Measurements from ENCODE around the gene KRTAP10-6. TPM values are rescaled to one million over a fixed set of nuclear protein-coding genes. Genes with fewer than 3 reads are reported as not detected.
"Not testable (repeated sequence)": the region's sequence is repeated elsewhere in the genome, so short reads cannot be mapped to it uniquely, and the experiment has no call there.

The KRTAP10-6 gene
- total and polyA plus RNA-seq, 4 experiments from 2014 or later, result not detected

- H3K27ac Mint-ChIP-seq; H3K9me3 ChIP-seq (ENCODE audit: control insufficient read depth in 1 of 2, low read length in 2 of 2); CTCF ChIA-PET (ENCODE audit: partially characterized antibody): not testable (repeated sequence)
These were observed 42.0 kb downstream of the KRTAP10-6 start for GRCh38 chr21:44550285-44550684.

GRCh38 chr21:44549525-44550211, 42.6 kb downstream of the KRTAP10-6 start:
- H3K36me3 Mint-ChIP-seq, result peaks cover 13 to 27% of the 10 kb centered on the region in 2 donors
- H3K4me3 Mint-ChIP-seq, result no peak overlapping the region
- Histone ChIP-seq H3K36me3 (ENCODE audit: insufficient read depth, low read length) (no peaks in the 10 kb centered on the region), H3K27me3 (ENCODE audit: insufficient read depth, low read length) (no peaks in the 10 kb centered on the region), H3K9me3 (ENCODE audit: control insufficient read depth in 1 of 2, low read length in 2 of 2) (no peaks in the 10 kb centered on the region), H3K4me1 (ENCODE audit: insufficient read depth, low read length) (peaks cover 20% of the 10 kb centered on the region), H3K27ac (ENCODE audit: low read depth, low read length) (no peak overlapping the region), H3K4me3 (ENCODE audit: low read length in 2 of 2) (no peak overlapping the region)
- H3K27ac Mint-ChIP-seq, result peak overlapping the region in 1 of 7 donors; percentile 42
- ChIA-PET CTCF (ENCODE audit: partially characterized antibody) (no interaction called here), POLR2A (ENCODE audit: partially characterized antibody) (interaction anchor here (0.6 to 3.1 kb wide), 2 partner anchors 108 to 536 kb away, joined by 3 to 36 read pairs; partner anchors contain the start of gene KRTAP12-3)
- H3K4me1 Mint-ChIP-seq, result peaks cover 19 to 35% (median 28%) of the 10 kb centered on the region in 4 donors
- no peaks in the 10 kb centered on the region for H3K27me3 Mint-ChIP-seq
- no peak for DNase-seq
- peaks cover 0 to 36% (median 27%) of the 10 kb centered on the region in 8 donors for H3K9me3 Mint-ChIP-seq
- intact Hi-C loops (cut with micrococcal nuclease), result loop anchor here (10.0 kb wide), 1 partner anchor 65 kb away; the partner anchor contains the start of gene KRTAP10-8

More at GRCh38 chr21:44550285-44550684, 42.0 kb downstream of the KRTAP10-6 start:
- H3K4me1 ChIP-seq (ENCODE audit: insufficient read depth, low read length), result peaks cover 20% of the 10 kb centered on the region
- H3K36me3 Mint-ChIP-seq, result peaks cover 13 to 27% of the 10 kb centered on the region in 2 donors
- H3K36me3 ChIP-seq (ENCODE audit: insufficient read depth, low read length); H3K27me3 ChIP-seq (ENCODE audit: insufficient read depth, low read length); intact Hi-C loops (cut with micrococcal nuclease); H3K4me3 ChIP-seq (ENCODE audit: low read length in 2 of 2); DNase-seq; H3K27ac ChIP-seq (ENCODE audit: low read depth, low read length); H3K27me3 Mint-ChIP-seq: not testable (repeated sequence)
- H3K4me1 Mint-ChIP-seq, result peaks cover 19 to 35% (median 28%) of the 10 kb centered on the region in 4 donors
- peaks cover 0 to 35% (median 27%) of the 10 kb centered on the region in 8 donors for H3K9me3 Mint-ChIP-seq
- H3K4me3 Mint-ChIP-seq, result peak overlapping the region in 1 of 8 donors; percentile 29
- POLR2A ChIA-PET (ENCODE audit: partially characterized antibody), result interaction anchor here (0.6 kb wide), 1 partner anchor 536 kb away, joined by 3 read pairs; no protein-coding TSS in a partner anchor

- Mint-ChIP-seq H3K27me3 (no peaks in the 10 kb centered on the region), H3K27ac (peak overlapping the region in 2 of 7 donors; percentile 41 to 54), H3K9me3 (peaks cover 0 to 38% (median 27%) of the 10 kb centered on the region in 8 donors), H3K4me1 (peaks cover 19 to 35% (median 28%) of the 10 kb centered on the region in 4 donors), H3K36me3 (peaks cover 13 to 27% of the 10 kb centered on the region in 2 donors), H3K4me3 (peak overlapping the region in 2 of 8 donors; percentile 26 to 53)
- POLR2A ChIA-PET (ENCODE audit: partially characterized antibody), result interaction anchor here (3.1 kb wide), 1 partner anchor 109 kb away, joined by 36 read pairs; the partner anchor contains the start of gene KRTAP12-3
- CTCF ChIA-PET (ENCODE audit: partially characterized antibody), result no interaction called here
- Histone ChIP-seq H3K4me1 (ENCODE audit: insufficient read depth, low read length) (peaks cover 20% of the 10 kb centered on the region), H3K4me3 (ENCODE audit: low read length in 2 of 2) (no peak overlapping the region), H3K9me3 (ENCODE audit: control insufficient read depth in 1 of 2, low read length in 2 of 2) (no peaks in the 10 kb centered on the region), H3K36me3 (ENCODE audit: insufficient read depth, low read length) (no peaks in the 10 kb centered on the region), H3K27ac (ENCODE audit: low read depth, low read length) (no peak overlapping the region), H3K27me3 (ENCODE audit: insufficient read depth, low read length) (no peaks in the 10 kb centered on the region)
- intact Hi-C loops (cut with micrococcal nuclease), result loop anchor here (10.0 kb wide), 1 partner anchor 66 kb away; the partner anchor contains the start of gene KRTAP10-8
- no peak for DNase-seq
These were observed 43.4 kb downstream of the KRTAP10-6 start for GRCh38 chr21:44548922-44549321.

GRCh38 chr21:44548381-44548780, 43.9 kb downstream of the KRTAP10-6 start:
- intact Hi-C loops (cut with micrococcal nuclease), result loop anchor here (10.0 kb wide), 1 partner anchor 66 kb away; the partner anchor contains the start of gene KRTAP10-8
- H3K4me1 Mint-ChIP-seq, result peaks cover 19 to 35% (median 28%) of the 10 kb centered on the region in 4 donors
- no peak for DNase-seq
- ChIA-PET CTCF (ENCODE audit: partially characterized antibody) (interaction anchor here (1.7 kb wide), 2 partner anchors 12 to 194 kb away, joined by 7 to 8 read pairs; no protein-coding TSS in a partner anchor), POLR2A (ENCODE audit: partially characterized antibody) (interaction anchor here (1.4 to 3.1 kb wide), 3 partner anchors 70 to 175 kb away, joined by 4 to 36 read pairs (median 28); partner anchors contain the start of gene KRTAP12-3)
- peaks cover 0 to 34% (median 26%) of the 10 kb centered on the region in 8 donors for H3K9me3 Mint-ChIP-seq
- no peaks in the 10 kb centered on the region for H3K27me3 Mint-ChIP-seq
- H3K9me3 ChIP-seq (ENCODE audit: control insufficient read depth in 1 of 2, low read length in 2 of 2), result no peaks in the 10 kb centered on the region
- H3K27me3 ChIP-seq (ENCODE audit: insufficient read depth, low read length), result no peaks in the 10 kb centered on the region
- H3K36me3 Mint-ChIP-seq, result peaks cover 13 to 27% of the 10 kb centered on the region in 2 donors
- H3K36me3 ChIP-seq (ENCODE audit: insufficient read depth, low read length), result no peaks in the 10 kb centered on the region
- H3K4me1 ChIP-seq (ENCODE audit: insufficient read depth, low read length), result peaks cover 20% of the 10 kb centered on the region
- H3K4me3 ChIP-seq (ENCODE audit: low read length in 2 of 2), result no peak overlapping the region
- peak overlapping the region in 5 of 7 donors; percentile 41 to 96 (median 87) for H3K27ac Mint-ChIP-seq
- peak overlapping the region in 6 of 8 donors; percentile 21 to 86 (median 65) for H3K4me3 Mint-ChIP-seq
- H3K27ac ChIP-seq (ENCODE audit: low read depth, low read length), result no peak overlapping the region

GRCh38 chr21:44547656-44548331, 44.5 kb downstream of the KRTAP10-6 start:
- Mint-ChIP-seq H3K9me3 (peaks cover 0 to 34% (median 24%) of the 10 kb centered on the region in 8 donors), H3K36me3 (peaks cover 13 to 27% of the 10 kb centered on the region in 2 donors), H3K27ac (peak overlapping the region; percentile 82 to 95 (median 87)), H3K4me3 (peak overlapping the region; percentile 76 to 86 (median 82)), H3K27me3 (no peaks in the 10 kb centered on the region), H3K4me1 (peaks cover 19 to 35% (median 28%) of the 10 kb centered on the region in 4 donors)
- no peaks in the 10 kb centered on the region for H3K9me3 ChIP-seq (ENCODE audit: control insufficient read depth in 1 of 2, low read length in 2 of 2)
- POLR2A ChIA-PET (ENCODE audit: partially characterized antibody), result interaction anchor here (0.6 to 3.1 kb wide), 12 partner anchors 16 to 384 kb away, joined by 3 to 36 read pairs (median 4); partner anchors contain the start of genes KRTAP12-3, PTTG1IP and TSPEAR
- no peaks in the 10 kb centered on the region for H3K27me3 ChIP-seq (ENCODE audit: insufficient read depth, low read length)
- CTCF ChIA-PET (ENCODE audit: partially characterized antibody), result interaction anchor here (0.7 to 1.8 kb wide), 10 partner anchors 11 to 245 kb away, joined by 3 to 13 read pairs (median 4); no protein-coding TSS in a partner anchor
- peaks cover 20% of the 10 kb centered on the region for H3K4me1 ChIP-seq (ENCODE audit: insufficient read depth, low read length)
- H3K27ac ChIP-seq (ENCODE audit: low read depth, low read length), result no peak overlapping the region
- DNase-seq, result peak; percentile 43 to 58 (median 50)
- H3K36me3 ChIP-seq (ENCODE audit: insufficient read depth, low read length), result no peaks in the 10 kb centered on the region
- intact Hi-C loops (cut with micrococcal nuclease), result loop anchor here (10.0 kb wide), 1 partner anchor 67 kb away; the partner anchor contains the start of gene KRTAP10-8
- peak overlapping the region in 1 of 2 donors; percentile 35 for H3K4me3 ChIP-seq (ENCODE audit: low read length in 2 of 2)

- H3K4me3 ChIP-seq (ENCODE audit: low read length in 2 of 2), result no peak overlapping the region
- Mint-ChIP-seq H3K27ac (no peak overlapping the region), H3K9me3 (peaks cover 0 to 34% (median 24%) of the 10 kb centered on the region in 8 donors), H3K4me3 (no peak overlapping the region), H3K36me3 (peaks cover 13 to 25% of the 10 kb centered on the region in 2 donors), H3K27me3 (peaks cover 0 to 4% of the 10 kb centered on the region in 2 donors), H3K4me1 (peaks cover 19 to 30% (median 28%) of the 10 kb centered on the region in 4 donors)
- DNase-seq, result no peak
- intact Hi-C loops (cut with micrococcal nuclease), result loop anchor here (10.0 kb wide), 1 partner anchor 70 kb away; the partner anchor contains the start of gene KRTAP10-8
- peaks cover 20% of the 10 kb centered on the region for H3K4me1 ChIP-seq (ENCODE audit: insufficient read depth, low read length)
- H3K27me3 ChIP-seq (ENCODE audit: insufficient read depth, low read length), result no peaks in the 10 kb centered on the region
- no peaks in the 10 kb centered on the region for H3K36me3 ChIP-seq (ENCODE audit: insufficient read depth, low read length)
- ChIA-PET CTCF (ENCODE audit: partially characterized antibody) (interaction anchor here (1.2 kb wide), 1 partner anchor 34 kb away, joined by 3 read pairs; no protein-coding TSS in a partner anchor), POLR2A (ENCODE audit: partially characterized antibody) (interaction anchor here (0.6 kb wide), 1 partner anchor 12 kb away, joined by 3 read pairs; no protein-coding TSS in a partner anchor)
- H3K9me3 ChIP-seq (ENCODE audit: control insufficient read depth in 1 of 2, low read length in 2 of 2), result no peaks in the 10 kb centered on the region
- no peak overlapping the region for H3K27ac ChIP-seq (ENCODE audit: low read depth, low read length)
These were observed 47.7 kb downstream of the KRTAP10-6 start for GRCh38 chr21:44544566-44544965.
